Heart left ventricle (tissue), 13 donors: Measurements from ENCODE around the gene CRYBB2.

Experiments used
- CTCF ChIP-seq, 12 donors: fragments of 200-600 bp; sonication (generic) in 4 of 12; IDR thresholded peaks; one replicate each; pipeline versions ENCODE4 v1.5.0 to v1.8.0; 2018 to 2022; ENCODE audit warnings: antibody characterized with exemption in 12 of 12, mild to moderate bottlenecking in 5 of 12
- POLR2A ChIP-seq, 2 donors: fragments of 450-650 bp; IDR thresholded peaks; one replicate each; pipeline ENCODE4 v1.6.1; 2017; ENCODE audit warnings: antibody characterized with exemption in 2 of 2, mild to moderate bottlenecking in 2 of 2, moderate library complexity in 2 of 2
- donor health status: ischemic (EF 13 %, LVEDD 7.1; RV severe dilation, severe dysfunction).
- donor health status: DM: no; HTN: yes; CAD: no.
- donor health status: DM: no; HTN: no; CAD: no.
- donor health status: ischemic (EF 25% LVEDD 6.9; RV normal size, moderate dysfunction).
- donor health status: ischemic (EF 25% LVEDD 5.7; RV mildly dilated, moderate dysfunction).
- donor health status: ischemic (EF 35%, LVEDD 5.7; RV mildly dilated, moderate dysfunction).
- donor health status: nonischemic (EF 11% LVEDD 7.7; RV severe dilation, severe dysfunction).
- donor health status: DM: yes; HTN: yes; CAD: no.
- donor health status: PGD.
- donor health status: ischemic (EF 29% LVEDD 5.4; RV normal size, mild dysfunction).
- donor health status: nonischemic (EF 23%, LVEDD 6.1; RV moderate dilation, normal function).

DNA sequence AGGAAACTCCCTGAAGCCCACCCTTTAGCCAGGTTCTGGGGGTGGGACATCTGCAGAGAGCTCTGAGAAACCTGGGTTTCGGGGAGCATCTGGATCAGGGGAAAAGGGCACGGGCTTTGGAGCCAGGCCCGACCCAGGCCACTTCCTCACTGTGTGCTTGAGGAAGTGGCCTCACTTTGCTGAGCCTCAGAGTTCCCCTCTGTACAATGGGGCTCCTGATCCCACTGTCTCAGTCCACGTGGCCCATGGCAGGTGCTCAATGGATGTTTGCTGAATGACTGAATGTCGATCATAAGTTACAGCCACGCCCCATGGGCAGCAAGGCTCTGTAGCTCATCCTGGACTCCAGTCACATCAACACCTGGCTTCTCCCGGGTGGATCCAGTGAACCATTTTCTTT is 18.5 kb upstream of the CRYBB2 start:
- TF ChIP-seq CTCF (IDR thresholded peaks at IDR 0.05) (no peak), POLR2A (IDR thresholded peaks at IDR 0.05) (no peak)
